COR-L47 (cell line): Measurements from ENCODE around the gene C6orf47.
A peak's percentile ranks its signal among the peaks of the same experiment; 100 is the strongest.

ENCODE experiments used
- DNase-seq: peaks from one replicate; lab custom pipeline; 2025; lab: John Stamatoyannopoulos, UW

The C6orf47 gene

GRCh38 chr6:31661262-31662123 lies 915 bp upstream of the C6orf47 start:
- DNase-seq: no peak

DNA sequence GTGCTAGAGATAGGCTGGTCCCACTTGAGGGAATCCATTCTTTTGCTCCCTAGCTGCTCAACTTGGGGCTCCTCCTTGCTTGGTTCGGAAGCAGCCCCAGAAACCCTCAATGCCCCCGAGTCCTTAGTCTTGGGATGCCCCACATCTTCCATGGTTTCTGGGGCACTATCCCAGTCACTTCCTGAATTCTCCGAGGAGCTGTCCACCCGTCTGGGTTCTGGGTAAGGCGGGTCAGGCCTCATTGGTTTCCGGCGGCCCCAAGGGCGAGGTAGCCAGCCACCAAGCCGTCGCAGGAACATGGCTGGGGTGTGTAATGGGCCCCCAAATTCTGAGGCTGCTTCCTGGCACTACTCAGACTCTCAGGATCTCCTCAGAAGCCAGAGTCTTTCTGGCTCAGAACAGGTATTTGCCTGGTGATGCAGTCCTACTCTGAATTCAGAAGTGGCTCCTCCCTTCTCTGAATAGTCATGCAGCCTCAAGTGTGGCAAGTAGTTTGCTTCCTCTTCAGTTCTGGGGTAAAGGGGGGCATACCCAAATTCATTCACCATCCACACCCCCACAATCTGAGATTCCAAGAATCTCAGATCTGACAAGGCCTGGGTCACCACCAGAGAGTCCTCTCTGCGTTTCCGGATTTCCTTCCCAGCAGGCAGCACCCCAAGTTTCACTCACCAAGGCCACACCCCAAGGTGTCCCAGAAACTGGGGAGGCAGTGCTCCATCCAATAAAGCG lies 763 bp downstream of the C6orf47 start:
- DNase-seq: no peak

- DNase-seq: no peak
These were observed 1.5 kb downstream of the C6orf47 start for GRCh38 chr6:31658983-31659648.

DNA sequence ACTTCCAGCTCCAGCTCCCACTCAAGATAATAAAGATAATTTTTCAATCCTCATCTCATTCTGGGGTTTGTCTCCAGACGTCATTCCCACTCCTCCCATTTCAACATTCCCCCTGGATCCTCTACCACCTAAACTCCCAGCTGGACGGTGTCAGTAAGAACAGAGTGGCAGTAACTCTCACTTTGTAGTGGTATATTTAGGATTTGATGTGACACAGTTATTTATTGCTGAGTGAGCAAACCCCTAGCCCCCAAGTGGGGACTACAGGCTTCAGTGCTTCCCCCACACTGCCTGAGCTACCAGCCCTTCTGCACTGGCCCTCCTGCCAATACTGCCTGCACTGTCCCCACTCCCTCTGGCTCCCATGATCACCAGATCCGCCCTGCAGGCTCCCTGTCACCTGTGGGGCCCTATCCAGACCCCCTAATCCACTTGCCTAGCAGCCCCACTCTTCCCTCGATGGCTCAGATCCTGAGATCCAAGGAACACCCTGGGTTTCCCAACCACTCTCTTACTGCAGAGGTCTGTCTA lies 2.4 kb downstream of the C6orf47 start:
- DNase-seq: no peak

DNA sequence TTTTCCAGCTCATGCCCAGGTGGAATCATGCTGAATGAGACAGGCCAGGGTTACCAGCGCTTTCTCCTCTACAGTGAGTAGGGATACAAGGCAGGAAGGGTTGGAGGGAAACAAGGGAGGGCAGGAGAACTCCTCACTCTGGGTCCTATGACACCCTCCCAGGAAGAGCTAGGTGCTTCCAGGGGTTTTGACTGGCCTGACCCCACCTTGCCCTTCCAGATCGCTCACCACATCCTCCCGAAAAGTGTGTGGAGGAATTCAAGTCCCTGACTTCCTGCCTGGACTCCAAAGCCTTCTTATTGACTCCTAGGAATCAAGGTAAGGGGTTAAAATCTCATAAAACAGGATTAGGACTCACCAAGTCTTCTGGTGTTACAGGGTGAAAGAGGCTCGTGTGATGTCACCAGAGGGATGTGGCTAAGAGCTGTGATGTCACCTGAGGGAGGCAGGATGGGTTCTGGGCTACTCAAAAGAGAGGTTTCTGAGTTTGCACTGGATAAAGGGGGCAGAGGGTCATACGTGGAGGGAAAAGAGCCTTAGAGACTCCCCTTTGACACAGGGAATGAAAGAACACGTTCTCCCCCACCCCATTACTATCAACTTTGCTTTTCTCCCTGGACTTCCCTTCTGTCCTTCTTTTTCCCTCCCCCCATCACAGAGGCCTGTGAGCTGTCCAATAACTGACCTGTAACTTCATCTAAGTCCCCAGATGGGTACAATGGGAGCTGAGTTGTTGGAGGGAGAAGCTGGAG lies 3.0 kb downstream of the C6orf47 start:
- no peak for DNase-seq

DNA sequence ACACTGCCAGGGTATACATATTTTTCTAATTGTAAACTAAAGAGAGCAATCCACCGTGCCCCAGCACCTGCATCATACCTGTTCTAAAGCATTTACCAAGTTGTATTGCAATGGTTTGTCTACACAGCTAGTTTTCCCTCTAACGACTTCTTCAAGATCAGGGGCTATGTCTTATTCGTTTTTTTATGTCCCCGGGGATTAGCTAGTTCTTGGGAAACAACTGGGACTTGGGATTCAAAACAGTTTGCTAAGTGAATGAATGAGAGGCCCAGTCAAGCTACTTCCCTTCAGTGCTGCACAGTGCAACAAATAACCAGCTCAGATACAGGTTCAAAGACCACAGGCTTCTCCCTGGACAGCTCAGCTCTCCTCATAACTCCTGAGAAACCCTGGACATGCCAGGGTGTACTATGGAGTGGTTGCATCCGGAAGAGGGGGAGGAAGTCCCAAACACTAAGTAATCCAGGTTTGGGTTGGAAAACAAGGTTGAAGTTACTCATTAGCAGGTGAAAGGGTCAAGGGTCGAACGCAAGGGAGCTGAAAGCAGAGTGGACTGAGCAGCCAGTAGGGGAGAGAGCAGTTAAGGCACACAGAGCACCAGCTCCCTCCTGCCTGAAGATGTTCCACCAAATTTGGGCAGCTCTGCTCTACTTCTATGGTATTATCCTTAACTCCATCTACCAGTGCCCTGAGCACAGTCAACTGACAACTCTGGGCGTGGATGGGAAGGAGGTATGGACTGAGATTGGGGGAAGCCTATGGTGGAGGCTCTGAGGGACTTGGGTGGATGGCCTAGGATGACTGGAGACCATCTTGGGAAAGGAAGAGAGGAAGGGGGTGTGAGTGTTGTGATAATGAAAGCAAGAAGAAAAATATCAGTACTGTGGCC lies 5.0 kb downstream of the C6orf47 start, which contains the start of gene APOM:
TSS of gene APOM (plus strand) at position 546 of the 889 bp plus-strand sequence. CDS start at position 619, 73 bp downstream.
- no peak for DNase-seq

DNA sequence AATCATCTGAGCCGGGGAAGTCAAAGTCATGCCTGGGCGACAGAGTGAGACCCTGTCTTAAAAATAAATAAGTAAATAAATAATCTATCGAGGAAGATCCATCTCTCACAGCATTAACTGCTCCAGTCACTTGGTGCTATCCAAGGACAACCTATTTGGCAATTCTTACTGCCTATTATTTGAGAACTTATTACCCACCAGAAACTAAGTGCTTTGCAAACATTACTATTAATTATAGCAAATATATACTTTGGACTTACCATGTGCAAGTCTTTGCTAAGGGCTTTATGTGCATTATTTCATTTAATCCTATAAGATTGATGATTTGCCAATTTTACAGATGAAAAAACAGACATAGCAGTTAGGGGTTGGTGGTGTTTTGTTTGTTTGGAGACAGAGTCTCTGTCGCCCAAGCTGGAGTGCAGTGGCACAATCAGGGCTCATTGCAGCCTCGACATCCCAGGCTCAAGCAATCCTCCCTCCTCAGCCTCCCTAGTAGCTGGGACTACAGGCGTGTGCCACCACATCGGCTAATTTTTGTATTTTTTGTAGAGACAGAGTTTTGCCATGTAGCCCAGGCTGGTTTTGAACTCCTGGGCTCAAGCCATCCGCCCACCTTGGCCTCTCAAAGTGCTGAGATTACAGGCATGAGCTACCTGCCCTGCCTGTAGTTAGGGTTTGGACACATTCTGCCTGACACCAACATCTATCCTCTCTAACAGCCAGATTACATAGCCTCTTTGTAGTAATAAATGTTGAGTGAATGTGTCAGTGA lies 5.8 kb downstream of the C6orf47 start:
- no peak for DNase-seq

DNA sequence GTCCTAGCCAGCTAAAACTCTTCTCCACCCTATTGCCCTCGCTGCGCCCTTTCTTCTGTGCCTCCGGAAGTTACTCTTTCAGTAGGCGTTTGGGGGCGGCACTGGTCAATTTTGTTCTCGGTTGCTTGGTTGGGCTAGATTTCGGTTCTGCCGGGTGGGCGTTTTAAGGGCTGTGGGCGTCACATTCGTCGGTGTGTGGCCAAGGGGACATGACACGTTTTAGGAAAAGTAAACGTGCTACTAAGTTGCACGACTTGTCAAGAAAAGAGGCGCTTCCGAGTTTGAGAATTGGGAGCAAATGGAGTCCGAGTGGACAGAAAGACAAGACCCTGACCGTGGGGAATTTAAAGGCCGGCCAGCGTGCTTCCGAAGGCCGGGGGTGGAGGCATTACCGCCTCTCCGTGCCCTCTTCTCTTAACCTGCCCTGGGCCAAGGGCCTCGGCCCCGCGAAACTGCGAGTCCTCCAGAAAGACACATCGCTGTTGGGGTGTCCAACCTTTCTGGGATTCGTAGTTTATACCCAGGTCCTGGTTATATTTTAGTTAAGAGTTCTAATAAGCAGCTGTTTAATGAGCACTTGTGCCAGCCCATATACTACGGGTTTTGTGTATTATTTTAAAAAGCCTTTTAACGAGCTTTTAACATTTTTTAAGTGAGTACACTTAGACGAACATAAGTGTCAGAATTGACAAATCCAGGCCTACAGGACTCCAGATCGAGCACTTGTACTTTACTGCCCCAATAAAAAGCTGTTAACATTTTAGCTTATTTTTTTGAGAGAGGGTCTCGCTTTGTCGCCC lies 7.5 kb downstream of the C6orf47 start:
- DNase-seq: peak; percentile 96

DNA sequence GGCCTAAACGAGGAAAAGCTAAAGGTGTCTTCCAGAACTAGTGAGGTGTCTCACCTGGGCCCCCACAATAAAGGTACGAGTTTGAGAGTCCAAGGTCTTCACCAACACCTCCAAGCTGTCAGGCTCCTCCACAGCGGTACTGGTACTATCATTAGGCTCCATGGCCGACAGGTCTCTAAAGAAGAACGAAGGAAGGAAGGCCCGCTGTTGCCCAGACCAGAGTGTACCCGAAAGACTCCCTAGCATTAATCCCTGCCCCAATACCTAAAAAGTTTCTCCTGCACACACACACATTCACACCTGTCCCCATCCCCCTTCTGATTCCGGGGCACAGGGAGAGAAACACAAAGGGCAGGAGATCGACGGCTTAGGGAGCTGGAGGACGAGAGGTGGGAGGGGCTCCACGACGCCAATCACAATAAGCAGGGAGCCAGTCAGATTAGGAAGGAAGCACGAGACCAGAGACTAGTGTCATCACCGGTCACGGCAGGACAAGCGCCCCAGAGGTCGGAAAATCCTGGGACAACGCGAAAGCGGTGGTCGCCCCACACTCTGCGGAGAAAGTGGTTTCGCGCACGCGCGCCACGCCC lies 8.9 kb downstream of the C6orf47 start:
- DNase-seq: peak; percentile 52

DNA sequence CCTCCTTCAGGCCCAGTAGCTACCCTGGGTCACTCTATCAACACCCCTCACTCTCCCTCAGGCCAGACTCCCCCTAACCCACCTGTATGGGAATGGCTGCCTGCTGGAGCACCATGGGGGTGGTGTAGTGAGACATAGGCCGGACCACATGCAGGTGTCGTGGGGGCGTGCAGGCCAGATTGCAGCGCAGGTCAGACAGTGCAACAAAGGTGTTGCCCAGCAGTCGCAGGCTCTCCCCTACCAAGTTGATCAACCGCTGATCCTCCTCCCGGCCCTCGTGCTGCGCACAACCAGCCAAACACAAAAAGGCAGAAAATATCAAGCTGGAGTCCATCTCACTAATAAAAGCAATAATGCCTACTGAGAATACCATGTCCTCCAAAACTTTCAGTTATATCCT lies 15.3 kb downstream of the C6orf47 start:
- no peak for DNase-seq

GRCh38 chr6:31643818-31644454 lies 16.6 kb downstream of the C6orf47 start:
- no peak for DNase-seq

- no peak for DNase-seq
These were observed 17.6 kb downstream of the C6orf47 start for GRCh38 chr6:31642798-31643570.

DNA sequence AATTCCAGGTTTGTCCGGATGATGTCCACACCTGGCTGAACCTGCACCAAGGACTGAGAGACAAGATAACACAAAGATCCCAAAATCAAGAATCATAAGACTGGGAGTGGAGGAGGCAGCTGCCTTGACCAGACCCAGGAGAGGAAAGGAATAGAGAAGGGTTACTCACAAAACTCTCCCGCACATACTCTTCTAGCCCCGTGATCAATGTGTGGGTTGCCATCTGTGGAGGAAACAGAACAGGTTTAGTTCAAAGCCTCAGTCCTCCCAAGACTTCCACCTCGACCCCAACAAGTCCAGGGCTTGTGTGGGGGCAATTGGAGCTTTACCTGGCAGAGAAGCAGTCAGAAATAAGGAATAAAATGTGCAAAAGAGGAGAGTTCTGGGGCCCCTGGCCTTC lies 19.2 kb downstream of the C6orf47 start:
- no peak for DNase-seq

DNA sequence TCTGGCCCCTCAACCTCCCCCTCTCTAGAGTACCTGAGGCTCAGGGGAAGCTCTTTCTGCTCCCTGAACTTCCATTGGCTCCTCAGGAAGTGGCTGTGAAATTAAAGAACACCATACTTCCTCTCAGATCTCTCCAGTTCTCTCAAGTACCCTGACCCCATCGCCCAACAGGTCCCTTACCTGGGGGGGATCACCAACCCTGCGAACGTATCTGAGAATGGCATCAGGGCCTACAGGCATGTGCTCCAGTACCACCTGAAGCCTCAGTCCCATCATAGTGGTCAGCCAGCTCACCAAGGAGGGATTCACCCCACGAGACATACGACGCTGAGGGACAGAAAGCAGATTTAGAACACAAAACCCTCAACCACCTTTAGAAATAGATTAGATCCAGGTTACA lies 20.0 kb downstream of the C6orf47 start:
- DNase-seq: no peak

DNA sequence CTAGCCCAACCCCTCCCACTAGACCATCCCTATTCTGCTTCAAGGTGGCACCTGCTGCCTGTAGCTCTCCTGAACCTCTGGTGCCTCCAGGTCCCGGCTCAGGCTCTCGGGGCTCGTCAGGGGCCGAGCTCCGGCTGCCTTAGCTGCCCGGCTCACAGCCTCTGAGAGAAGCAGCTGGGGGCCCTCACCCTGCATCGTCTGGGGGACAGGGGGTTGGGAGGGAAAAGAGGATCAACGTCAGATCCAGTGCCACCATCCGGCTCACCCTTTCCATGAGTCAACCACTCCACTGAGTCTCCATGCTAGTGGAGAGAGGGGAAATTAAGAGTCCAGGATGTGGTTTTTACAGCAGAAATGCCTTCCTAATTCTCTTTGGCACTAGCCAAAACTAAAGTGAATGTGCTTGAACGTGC lies 21.1 kb downstream of the C6orf47 start:
- DNase-seq: no peak

DNA sequence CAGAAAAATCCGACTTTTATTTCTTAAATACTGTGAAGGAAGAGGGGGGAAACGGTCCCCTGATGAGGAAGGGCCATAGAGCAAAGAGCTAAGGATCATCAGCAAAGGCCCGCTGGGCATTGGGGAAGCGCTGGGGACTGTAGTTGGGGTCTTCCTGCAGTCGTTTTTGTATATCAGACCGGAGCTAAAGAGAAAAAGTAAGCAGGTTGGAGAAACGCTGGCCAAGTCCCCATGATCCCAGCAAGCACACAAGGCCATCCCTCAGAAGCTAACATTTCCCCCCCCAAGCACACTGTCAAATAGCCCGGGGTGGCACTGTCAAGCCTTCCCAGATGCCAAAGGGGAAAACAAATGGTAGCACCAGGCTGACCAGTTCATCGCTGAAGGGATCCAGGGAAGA lies 21.5 kb downstream of the C6orf47 start:
- no peak for DNase-seq
